ENCODE data around the gene CCDC77.

Gene CCDC77

GRCh38 chr12:454833-455232, 53.4 kb downstream of the CCDC77 start:
- no peak for DNase-seq

GRCh38 chr12:455821-456220, 54.4 kb downstream of the CCDC77 start:
- DNase-seq = no peak

- peak in 1 of 2 experiments; percentile 9 for DNase-seq
Observed at GRCh38 chr12:457676-458075, 56.2 kb downstream of the CCDC77 start.

GRCh38 chr12:459050-459429, 57.6 kb downstream of the CCDC77 start:
- no peak for DNase-seq

- DNase-seq = peak; percentile 33 to 36
Observed at GRCh38 chr12:459430-460258, 58.2 kb downstream of the CCDC77 start, which contains the start of gene B4GALNT3. Gene B4GALNT3 (plus strand): TSS chr12:459939. CDS start chr12:460377, 438 bp downstream.

GRCh38 chr12:460261-461230, 59.1 kb downstream of the CCDC77 start:
- peak; percentile 32 to 47 for DNase-seq

GRCh38 chr12:461425-461824, 60.0 kb downstream of the CCDC77 start:
- no peak for DNase-seq

GRCh38 chr12:462936-463705, 61.7 kb downstream of the CCDC77 start:
- DNase-seq = no peak

GRCh38 chr12:464484-465267, 63.2 kb downstream of the CCDC77 start:
- no peak for DNase-seq

- no peak for DNase-seq
Observed at GRCh38 chr12:466039-466438, 64.6 kb downstream of the CCDC77 start.

GRCh38 chr12:466762-467161, 65.3 kb downstream of the CCDC77 start:
- DNase-seq = no peak

- no peak for DNase-seq
Observed at GRCh38 chr12:467591-467990, 66.1 kb downstream of the CCDC77 start.

- DNase-seq = no peak
Observed at GRCh38 chr12:468671-469389, 67.4 kb downstream of the CCDC77 start.

- DNase-seq = no peak
Observed at GRCh38 chr12:470133-470532, 68.7 kb downstream of the CCDC77 start.

- DNase-seq = no peak
Observed at GRCh38 chr12:473198-473597, 71.8 kb downstream of the CCDC77 start.

GRCh38 chr12:473863-474577, 72.6 kb downstream of the CCDC77 start:
- no peak for DNase-seq

- no peak for DNase-seq
Observed at GRCh38 chr12:475286-475685, 73.8 kb downstream of the CCDC77 start.

- DNase-seq = no peak
Observed at GRCh38 chr12:479161-479560, 77.7 kb downstream of the CCDC77 start.

GRCh38 chr12:480831-481816, 79.7 kb downstream of the CCDC77 start:
- no peak for DNase-seq

Measured in activated CD4-positive, alpha-beta T cell treated with anti-CD3 and anti-CD28 coated beads, Interleukin-2, amount 50 U/mL, for 48 hours (primary cell).